ENCODE results near the gene ZNF253.

The ZNF253 gene

DNA sequence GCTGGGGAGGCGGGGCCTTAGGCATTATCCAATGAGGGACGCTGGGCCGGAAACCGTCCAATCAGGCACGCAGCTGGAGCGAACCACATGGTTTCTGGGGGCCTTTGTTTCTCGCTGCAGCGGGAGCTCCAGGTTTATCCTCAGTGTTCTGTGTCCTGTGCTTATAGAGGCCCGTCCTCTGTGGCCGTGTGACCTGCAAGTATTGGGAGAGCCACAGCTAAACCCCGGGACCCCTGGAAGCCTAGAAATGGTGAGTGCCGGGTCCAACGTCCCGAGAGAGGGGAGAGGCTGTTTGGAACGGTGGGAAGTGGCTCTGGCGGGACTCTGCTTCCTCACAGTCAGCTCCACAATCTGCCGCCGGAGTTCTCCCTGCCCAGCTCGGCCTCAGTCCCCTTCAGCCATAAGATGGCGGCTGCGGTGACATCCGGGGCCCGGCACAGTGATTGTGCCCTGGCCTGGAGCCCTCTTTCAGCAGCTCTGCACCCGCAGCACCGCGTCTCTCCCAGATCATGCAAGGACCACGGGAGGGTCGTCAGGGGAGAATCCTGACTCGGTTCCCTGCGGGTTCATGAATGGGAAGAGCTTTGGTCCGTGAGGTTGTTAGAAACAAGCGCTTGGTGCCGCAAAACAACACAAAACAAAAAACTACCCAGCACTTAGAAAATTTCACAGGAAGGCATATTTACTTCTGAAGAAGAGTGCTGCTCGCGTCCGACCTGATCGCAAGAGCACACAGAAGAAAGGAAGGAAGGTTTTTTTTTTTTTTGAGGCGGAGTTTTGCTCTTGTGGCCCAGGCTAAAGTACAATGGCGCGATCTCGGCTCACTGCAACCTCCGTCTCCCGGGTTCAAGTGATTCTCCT lies at the start of gene ZNF253:
Gene ZNF253 (plus strand): TSS at position 133 of the 861 bp plus-strand sequence. CDS start 115 bp downstream, at position 248.
- TF ChIP-seq, protein P1, sequence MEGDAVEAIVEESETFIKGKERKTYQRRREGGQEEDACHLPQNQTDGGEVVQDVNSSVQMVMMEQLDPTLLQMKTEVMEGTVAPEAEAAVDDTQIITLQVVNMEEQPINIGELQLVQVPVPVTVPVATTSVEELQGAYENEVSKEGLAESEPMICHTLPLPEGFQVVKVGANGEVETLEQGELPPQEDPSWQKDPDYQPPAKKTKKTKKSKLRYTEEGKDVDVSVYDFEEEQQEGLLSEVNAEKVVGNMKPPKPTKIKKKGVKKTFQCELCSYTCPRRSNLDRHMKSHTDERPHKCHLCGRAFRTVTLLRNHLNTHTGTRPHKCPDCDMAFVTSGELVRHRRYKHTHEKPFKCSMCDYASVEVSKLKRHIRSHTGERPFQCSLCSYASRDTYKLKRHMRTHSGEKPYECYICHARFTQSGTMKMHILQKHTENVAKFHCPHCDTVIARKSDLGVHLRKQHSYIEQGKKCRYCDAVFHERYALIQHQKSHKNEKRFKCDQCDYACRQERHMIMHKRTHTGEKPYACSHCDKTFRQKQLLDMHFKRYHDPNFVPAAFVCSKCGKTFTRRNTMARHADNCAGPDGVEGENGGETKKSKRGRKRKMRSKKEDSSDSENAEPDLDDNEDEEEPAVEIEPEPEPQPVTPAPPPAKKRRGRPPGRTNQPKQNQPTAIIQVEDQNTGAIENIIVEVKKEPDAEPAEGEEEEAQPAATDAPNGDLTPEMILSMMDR (IDR thresholded peaks at IDR 0.05; ENCODE audit: borderline replicate concordance, insufficient read depth, low read depth, low read length), result no peak
- peak within 1 kb of the TSS; percentile 65 for H3K4me3 ChIP-seq (ENCODE audit: low read depth, low read length)

DNA sequence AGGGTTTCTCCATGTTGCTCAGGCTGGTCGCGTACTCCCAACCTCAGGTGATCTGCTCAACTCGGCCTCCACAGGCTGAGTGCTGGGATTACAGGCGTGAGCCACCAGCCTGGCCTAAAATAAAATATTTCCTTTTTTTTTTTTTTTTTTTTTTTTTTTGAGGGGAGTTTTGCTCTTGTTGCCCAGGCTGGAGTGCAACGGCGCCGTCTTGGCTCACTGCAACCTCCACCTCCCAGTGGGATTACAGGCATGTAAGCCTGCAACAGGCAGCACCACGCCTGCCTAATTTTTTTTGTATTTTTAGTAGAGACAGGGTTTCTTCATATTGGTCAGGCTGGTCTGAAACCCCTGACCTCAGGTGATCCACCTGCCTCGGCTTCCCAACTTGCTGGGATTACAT lies 49.0 kb upstream of the ZNF253 start:
- H3K4me3 ChIP-seq (ENCODE audit: low read depth, low read length), result no peak overlapping the region
- TF ChIP-seq, protein P1 (IDR thresholded peaks at IDR 0.05; ENCODE audit: borderline replicate concordance, insufficient read depth, low read depth, low read length), result no peak

DNA sequence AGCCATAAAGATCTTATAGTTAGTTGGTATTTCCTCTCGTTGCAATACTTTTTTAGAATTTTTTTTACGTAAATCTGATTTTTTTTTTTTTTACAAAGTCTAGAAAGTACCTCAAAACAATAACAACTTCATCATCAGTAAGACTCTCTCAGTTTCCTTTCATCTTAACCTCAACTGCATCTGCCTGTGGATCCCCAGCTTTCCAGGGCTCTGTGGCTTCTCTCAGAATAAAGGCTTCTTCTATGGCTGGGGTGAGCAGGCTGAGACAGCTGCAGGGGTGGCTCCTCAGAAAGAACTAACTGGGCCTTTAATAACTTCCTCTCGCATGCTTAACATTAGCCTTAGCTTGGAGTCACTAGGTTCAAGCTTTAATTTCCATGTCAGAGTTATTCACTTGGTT lies 48.3 kb upstream of the ZNF253 start:
- H3K4me3 ChIP-seq (ENCODE audit: low read depth, low read length), result no peak overlapping the region
- TF ChIP-seq, protein P1 (IDR thresholded peaks at IDR 0.05; ENCODE audit: borderline replicate concordance, insufficient read depth, low read depth, low read length), result no peak

DNA sequence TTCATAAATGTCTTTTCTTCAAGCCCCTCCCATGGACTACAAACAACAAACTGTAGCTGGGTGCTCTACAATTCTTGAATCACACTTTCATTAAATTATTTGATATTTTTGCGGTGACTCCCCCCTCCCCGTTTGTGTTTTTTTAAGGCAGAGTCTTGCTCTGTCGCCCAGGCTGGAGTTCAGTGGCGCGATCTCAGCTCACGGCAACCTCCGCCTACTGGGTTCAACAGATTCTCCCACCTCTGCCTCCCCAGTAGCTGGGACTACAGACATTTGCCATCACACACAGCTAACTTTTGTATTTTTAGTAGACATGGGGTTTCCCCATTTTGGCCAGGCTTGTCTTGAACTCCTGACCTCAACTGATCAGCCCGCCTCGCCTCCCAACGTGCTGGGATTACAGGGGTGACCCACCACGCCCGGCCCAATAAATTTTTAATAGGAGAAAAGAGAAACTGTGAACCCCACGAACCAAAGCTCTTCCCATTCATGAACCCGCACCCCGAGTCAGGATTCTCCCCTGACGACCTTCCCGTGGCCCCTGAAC lies 44.8 kb upstream of the ZNF253 start:
- TF ChIP-seq, protein P1 (IDR thresholded peaks at IDR 0.05; ENCODE audit: borderline replicate concordance, insufficient read depth, low read depth, low read length), result no peak
- H3K4me3 ChIP-seq (ENCODE audit: low read depth, low read length), result peak overlapping the region; percentile 82

DNA sequence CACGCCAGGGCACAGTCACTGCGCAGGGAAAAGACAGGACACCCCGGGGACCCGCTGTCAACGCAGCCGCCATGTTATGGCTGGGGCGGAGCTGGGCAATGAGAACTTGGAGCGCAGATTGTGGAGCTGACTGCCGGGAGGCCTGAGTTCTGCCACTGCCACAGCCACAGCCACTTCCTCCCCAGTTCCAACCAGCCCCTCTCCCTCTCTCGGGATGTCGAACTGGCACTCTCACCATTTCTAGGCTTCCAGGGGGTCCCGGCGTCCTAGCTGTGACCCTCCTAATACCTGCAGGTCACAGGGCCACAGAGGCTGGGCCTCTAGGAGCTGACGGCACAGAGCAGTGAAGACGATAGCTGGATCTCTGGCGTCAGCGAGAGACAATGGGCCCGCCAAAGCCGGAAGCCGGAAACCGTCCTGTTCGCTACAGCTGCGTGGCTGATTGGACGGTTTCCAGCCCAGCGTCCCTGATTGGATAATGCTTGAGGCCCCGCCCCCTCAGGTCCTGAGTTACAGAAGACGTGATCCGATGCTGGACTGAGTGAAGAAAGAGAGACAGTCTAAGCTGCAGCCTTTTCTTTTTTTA lies 44.2 kb upstream of the ZNF253 start, which contains the start of gene ZNF506:
Gene ZNF506 (minus strand): TSS at position 385 of the 586 bp plus-strand sequence. CDS start 147 bp downstream, at position 238.
- TF ChIP-seq, protein P1 (IDR thresholded peaks at IDR 0.05; ENCODE audit: borderline replicate concordance, insufficient read depth, low read depth, low read length), result no peak
- peak within 1 kb of the TSS; percentile 82 for H3K4me3 ChIP-seq (ENCODE audit: low read depth, low read length)

DNA sequence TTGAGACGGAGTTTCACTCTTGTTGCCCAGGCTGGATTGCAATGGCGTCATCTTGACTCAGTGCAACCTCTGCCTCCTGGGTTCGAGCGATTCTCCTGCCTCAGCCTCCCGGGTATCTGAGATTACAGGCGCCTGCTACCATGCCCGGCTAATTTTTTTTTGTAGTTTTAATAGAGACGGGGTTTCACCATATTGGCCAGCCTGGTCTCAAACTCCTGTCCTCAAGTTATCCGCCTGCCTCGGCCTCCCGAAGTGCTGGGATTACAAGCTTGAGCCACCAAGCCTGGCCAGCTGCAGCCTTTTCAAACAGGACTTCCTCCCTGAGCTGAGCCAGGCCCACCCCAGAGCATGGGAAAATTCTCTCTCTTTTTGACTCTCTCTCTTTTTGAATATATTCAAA lies 43.7 kb upstream of the ZNF253 start:
- peak overlapping the region; percentile 82 for H3K4me3 ChIP-seq (ENCODE audit: low read depth, low read length)

DNA sequence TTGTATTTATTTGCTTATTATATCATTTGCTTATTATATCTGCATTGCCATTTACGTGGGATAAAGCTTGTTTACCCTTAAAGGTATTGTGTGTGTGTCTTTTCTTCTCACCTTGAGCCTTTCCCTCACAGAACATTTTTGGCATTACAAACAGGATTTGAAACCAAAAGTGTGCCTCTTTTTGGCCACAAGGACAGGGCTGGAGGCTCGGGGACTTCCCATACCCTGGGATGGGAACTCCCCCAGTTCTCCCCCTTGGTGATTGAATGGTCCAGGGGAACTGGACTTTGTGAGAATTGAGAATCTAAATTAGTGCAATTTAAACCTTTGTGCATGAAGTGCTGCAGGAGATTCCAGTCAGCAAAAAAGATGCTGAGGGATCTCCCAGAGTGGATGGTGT lies 41.8 kb upstream of the ZNF253 start:
- no peak overlapping the region for H3K4me3 ChIP-seq (ENCODE audit: low read depth, low read length)

More for the DNA sequence above, 41.8 kb upstream of the ZNF253 start:
- TF ChIP-seq, protein P1 (IDR thresholded peaks at IDR 0.05; ENCODE audit: borderline replicate concordance, insufficient read depth, low read depth, low read length), result no peak

Data from GM12875 (cell line).